ENCODE data around the gene SSTR5.

The SSTR5 gene

DNA sequence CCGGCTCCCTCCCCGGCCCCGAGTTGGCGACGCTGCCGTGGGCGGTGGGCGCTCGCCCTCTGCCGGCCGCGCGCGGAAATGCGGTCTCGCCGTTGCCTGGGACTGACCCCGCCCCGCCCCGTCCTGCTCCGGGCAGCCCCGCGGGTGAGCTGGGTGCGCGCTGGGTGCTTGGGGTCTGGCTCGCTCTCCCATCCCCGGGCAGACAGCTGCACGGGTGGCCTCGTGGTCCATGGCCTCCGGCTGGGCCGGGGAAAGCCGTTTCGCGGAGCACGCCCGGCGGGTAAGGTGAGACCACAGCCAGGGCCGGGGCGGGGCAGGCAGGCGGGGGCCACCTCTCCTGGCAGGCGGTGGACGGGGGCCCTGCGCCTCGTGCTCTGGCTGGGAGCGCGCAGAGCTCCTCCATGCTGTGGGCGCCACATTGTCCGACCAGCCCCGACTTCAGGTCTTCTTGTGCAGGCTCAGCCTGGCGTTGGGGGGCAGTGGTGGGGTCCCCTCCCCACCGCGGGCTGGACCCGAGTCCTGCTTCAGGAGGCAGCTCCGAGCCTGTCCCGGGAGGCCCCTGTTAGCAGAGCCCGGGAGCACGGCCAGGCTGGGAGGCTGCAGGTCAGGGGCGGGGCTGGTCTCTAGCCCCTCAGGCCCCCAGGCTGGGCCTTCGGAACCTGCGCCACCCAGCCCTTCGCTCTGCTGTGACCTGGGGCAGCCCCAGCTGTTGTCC, 30.5 kb downstream of the SSTR5 start:
- DNase-seq (ENCODE audit: low read depth), result peak; percentile 53

DNA sequence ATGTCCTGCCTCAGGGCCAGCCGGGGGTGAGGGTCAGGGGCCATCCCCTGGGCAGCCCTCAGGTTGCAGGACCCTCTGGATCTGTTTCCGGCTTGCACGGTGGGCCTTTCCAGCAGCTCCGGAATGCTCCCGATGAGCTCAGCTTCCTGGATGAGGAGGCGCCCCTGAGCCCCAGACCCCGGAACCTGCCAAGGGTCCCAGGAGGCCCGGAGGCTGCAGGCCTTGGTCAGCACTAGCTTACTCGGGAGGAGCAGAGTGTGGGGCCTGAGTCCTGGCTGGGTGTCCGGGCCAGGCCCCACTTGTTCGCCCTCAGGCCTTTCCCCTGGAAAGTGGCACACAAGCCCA, 31.1 kb downstream of the SSTR5 start:
- DNase-seq (ENCODE audit: low read depth), result no peak

GRCh38 chr16:1105888-1106620, 33.5 kb downstream of the SSTR5 start:
- no peak for DNase-seq (ENCODE audit: low read depth)

DNA sequence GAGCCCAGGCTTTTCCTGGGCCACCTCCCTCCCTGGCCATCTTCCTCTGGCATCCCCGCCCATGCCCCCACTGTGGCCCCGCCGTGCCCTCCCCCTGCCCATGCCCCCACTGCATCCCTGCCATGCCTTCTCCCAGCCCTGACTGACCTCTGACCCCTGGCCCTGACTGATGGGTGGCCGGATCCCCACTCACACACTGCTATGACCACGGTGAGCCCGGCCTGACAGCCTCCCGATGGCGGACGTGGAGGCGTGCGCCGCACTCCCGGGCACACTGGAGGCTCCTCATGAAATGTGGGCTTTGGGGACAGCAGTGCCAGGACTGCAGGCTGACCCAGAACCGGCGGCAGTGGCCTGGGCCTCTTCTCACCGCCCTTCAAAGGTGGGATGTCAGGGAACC, 34.1 kb downstream of the SSTR5 start:
- no peak for DNase-seq (ENCODE audit: low read depth)

DNA sequence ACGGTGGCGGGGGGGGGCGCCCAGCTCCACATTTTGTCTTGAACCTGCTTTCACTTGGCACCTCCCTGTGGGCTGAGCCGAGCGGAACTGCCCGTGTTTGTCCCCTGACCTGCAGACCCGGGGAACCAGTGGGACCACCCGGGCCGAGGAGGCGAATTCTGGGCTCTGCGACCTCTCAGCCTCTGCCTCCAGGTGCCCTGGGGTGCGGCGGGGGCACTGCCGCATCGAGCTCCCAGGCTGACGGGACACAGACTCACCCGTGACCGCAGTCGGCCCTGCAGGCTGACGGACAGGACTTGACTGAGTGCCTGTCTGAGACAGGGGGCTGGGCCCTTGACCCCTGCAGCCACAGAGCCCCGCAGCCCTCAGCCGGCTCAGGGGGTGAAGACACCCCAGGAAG, 34.6 kb downstream of the SSTR5 start:
- DNase-seq (ENCODE audit: low read depth), result no peak

- DNase-seq (ENCODE audit: low read depth), result no peak
Observed at GRCh38 chr16:1107731-1108130, 35.2 kb downstream of the SSTR5 start.

DNA sequence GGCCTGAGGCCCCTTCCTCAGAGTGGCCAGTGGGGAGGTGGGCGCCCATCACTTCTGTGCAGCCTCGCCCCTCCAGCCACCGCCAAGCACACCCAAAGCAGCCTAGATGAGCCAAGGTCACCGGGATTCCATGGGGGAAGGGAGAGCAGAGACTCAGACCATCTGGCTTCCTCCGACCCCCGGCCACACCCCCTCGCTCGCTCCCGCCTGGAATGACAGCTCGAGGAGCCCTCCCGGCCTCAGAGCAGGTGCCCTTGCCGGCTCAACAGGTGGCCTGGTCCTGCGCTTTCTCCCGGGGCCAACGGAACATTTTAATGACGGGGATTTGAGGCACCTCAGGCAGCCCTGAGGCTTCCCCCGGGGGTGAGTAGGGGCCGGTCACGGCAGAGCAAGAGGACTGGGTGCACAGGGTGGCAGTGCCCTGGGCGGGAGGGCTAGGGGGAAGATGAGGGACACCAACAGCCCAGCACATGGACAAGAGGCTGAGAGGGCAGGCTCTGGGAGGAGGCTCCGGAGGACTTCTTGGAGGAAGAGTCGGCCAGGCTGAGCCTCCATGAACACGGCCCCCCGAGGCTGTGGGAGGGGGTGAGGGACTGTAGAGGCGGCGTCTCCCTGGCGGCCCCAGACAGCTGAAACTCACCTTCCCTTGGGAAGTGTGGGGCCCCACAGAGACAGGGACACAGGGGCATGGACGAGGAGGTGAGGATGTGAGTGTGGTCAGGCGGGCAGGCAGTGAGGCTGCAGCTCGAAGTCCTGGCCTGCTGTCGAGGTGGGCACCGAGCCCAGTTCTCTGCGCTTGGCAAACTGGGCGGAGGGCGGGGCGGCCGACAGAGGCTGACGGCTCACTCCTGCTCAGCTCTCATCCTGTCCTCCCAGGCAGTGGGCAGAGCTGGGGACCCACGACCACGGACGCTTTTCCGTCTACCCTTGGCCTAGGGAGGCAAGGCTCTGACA, 36.0 kb downstream of the SSTR5 start:
- no peak for DNase-seq (ENCODE audit: low read depth)

GRCh38 chr16:1109648-1110047, 37.1 kb downstream of the SSTR5 start:
- DNase-seq (ENCODE audit: low read depth), result no peak

- DNase-seq (ENCODE audit: low read depth), result no peak
Observed at GRCh38 chr16:1112506-1113184, 40.1 kb downstream of the SSTR5 start.

GRCh38 chr16:1113489-1113888, 40.9 kb downstream of the SSTR5 start:
- DNase-seq (ENCODE audit: low read depth), result no peak

DNA sequence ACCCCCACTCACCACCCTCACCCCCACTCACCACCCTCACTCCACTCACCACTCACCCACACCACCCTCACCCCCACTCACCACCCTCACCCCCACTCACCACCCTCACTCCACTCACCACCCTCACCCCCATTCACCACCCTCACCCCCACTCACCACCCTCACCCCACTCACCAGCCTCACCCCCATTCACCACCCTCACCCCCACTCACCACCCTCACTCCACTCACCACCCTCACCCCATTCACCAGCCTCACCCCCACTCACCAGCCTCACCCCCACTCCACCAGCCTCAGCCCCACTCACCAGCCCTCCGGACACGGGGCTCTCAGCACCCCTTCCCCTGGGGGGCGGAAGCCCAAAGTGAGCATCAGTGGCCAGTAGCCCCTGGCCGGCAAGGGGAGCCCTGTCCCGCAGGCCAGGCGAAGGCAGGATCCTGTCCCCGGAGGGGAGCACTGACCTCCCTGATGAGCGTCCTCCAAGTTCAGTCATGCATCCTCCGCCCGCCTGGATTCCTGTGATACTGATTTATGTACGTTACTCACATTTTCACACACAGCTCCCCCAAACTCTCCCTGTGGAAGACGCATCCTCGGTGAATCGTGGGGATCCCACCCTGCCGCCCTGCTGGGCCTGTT, 41.5 kb downstream of the SSTR5 start:
- no peak for DNase-seq (ENCODE audit: low read depth)

DNA sequence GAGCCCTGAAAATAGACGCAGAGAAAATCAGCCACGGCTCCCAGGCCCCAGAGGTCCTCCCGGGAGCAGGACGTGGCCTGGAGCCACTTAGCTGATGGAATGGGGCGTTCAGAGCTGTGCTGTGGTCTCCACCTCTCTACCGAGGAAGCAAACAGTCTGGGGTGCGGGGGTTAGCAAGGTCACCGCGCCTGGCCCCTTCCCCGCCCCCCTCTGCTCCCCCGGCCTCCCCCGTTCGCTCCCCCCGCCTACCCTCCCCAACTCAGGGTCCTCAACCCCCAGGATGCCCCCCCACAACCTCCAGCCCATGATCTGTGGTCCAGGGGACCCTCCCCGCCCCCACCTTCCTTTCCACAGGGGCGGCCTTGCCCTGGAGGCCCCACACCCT, 44.1 kb downstream of the SSTR5 start:
- DNase-seq (ENCODE audit: low read depth), result no peak

- no peak for DNase-seq (ENCODE audit: low read depth)
Observed at GRCh38 chr16:1117176-1117900, 44.8 kb downstream of the SSTR5 start.

GRCh38 chr16:1117926-1118325, 45.4 kb downstream of the SSTR5 start:
- no peak for DNase-seq (ENCODE audit: low read depth)

GRCh38 chr16:1119129-1119528, 46.6 kb downstream of the SSTR5 start:
- DNase-seq (ENCODE audit: low read depth), result no peak

DNA sequence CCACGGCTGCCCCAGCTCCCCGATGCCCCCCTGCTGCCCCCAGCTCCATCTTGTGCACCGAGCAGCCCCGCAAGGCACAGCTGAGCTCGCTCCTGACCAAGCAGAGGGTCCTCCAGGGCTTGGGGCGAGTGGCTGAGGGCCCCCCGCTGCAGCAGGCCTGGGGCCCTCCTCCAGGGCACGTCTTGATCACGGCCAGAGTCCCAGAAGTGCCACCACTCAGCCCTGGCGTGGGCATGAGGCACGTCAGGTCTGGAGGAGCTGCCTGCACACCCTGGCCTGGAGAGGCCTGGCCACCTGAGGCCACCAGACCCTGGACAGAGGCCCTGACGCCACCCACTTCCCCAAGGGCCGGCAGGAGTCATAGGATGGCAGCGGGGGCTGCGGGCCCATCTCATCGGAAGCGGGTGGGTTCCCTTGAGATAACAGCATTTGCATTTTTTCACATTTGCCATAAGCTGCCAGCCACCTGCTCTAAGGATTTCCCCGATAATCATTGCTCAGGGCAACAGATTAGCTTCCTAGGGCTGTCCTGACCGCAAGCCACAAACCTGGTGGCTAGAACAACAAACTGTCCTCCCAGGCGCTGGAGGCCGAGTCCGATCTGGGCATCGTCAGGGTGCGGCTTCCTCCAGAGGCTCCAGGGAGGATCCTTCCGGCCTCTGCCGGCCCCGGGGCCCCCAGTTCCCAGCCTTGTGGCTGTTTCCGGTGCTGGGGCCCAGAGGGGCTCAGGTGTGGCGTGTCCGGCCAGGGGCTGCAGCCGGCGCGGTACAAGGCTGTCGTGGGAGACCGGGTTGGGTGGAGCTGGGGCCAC, 47.4 kb downstream of the SSTR5 start:
- no peak for DNase-seq (ENCODE audit: low read depth)

DNA sequence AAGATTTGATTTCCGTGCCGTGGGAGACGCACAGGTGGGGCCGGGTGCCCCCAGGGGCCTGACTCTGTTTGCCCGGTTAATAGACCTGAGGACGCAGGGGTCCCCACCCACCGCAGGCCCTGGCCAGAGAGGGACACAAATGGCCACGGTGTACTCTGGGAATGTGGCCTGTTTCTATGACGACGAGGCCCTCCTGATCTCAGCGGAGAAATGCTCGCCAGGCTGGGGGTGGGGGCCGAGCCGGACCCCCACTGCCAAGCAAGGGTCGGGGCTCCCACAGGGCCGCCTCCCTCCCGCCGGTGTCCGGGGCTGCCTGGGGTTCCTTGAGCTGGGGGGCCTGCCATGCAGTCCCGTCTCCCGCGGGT, 48.0 kb downstream of the SSTR5 start:
- DNase-seq (ENCODE audit: low read depth), result no peak

DNA sequence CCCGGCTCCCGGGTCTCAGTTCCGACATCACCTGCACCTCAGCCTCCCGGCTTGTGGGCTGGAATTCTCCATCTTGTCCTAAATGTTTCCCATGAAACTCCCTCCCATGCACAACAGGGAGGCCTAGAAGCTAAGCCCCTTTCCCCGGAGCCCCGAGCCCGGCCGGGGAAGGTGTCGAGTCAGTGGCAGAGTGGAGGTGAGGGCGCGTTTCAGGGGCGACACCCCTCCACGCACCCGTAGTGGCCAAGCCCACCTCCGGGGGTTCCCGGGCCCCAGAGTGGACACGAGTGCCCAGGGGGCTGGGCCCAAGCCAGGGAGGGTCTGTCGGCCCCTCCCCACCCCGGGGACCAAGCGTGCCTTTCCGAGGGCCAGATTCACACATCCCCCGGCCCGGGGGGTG, 48.5 kb downstream of the SSTR5 start:
- DNase-seq (ENCODE audit: low read depth), result no peak

GRCh38 chr16:1121601-1122397, 49.3 kb downstream of the SSTR5 start:
- DNase-seq (ENCODE audit: low read depth), result no peak

DNA sequence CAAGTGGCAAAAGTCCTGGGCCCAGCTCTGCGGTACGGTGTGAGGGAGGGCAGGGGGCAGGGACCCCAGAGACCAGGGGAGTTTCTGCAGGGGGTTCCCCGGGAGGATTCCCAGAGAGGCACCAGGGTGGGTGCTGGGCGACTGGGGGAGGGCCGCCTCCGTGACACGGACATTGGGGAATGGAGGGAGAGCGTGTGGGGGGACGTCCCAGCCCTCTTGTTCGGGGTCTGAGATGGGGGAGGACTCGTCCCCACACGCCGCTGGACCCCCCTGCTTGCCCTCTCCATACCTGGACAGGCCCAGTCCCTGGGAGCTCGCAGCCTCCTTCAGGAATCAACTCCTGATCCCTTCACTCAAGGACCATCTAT, 49.8 kb downstream of the SSTR5 start:
- DNase-seq (ENCODE audit: low read depth), result no peak

Measured in activated T-helper 1 cell treated with Interleukin-2 at 50 U/mL for 16 hours (primary cell).